OCI-LY3 (cell line): Measurements from ENCODE around the gene ZMIZ1.

Experiments used
- H2AFZ ChIP-seq: fragments of 200-600, 300-600 bp; shearing (Covaris generic); 2 replicates; pipeline ENCODE4 v1.6.0; 2014; ENCODE audit warnings: antibody characterized with exemption, low read depth, low read length
- H3K27ac ChIP-seq: fragments of 200-600, 300-600 bp; sonication (generic); 2 replicates; pipeline ENCODE4 v1.5.1; 2014; ENCODE audit warnings: mild to moderate bottlenecking, low read length, moderate library complexity, mixed read lengths
- H3K27me3 ChIP-seq: fragments of 200-600, 300-600 bp; sonication (generic); 2 replicates; pipeline ENCODE4 v1.6.1; 2014; ENCODE audit warnings: low read depth, low read length, mixed read lengths
- H3K36me3 ChIP-seq: fragments of 200-600, 300-600 bp; sonication (generic); replicated peaks from 2 replicates; pipeline ENCODE3; 2014; ENCODE audit warnings: low read depth, low read length, mixed read lengths
- H3K4me1 ChIP-seq: fragments of 300-600, 200-600 bp; sonication (generic); 2 replicates; pipeline ENCODE4 v1.6.1; 2014; ENCODE audit warnings: low read length, mixed read lengths
- H3K4me2 ChIP-seq: fragments of 200-600, 300-600 bp; sonication (generic); 2 replicates; pipeline ENCODE4 v1.6.1; 2014; ENCODE audit warnings: low read length, mixed read lengths
- H3K4me3 ChIP-seq: fragments of 300-600, 200-600 bp; sonication (generic); 2 replicates; pipeline ENCODE4 v1.5.1; 2014; ENCODE audit warnings: antibody characterized with exemption, mild to moderate bottlenecking, low read length, moderate library complexity
- H3K79me2 ChIP-seq: fragments of 300-600, 200-600 bp; shearing (Covaris generic); 2 replicates; pipeline ENCODE4 v1.6.1; 2014; ENCODE audit warnings: mild to moderate bottlenecking, low read length, mixed read lengths
- H3K9ac ChIP-seq: fragments of 300-600, 200-600 bp; shearing (Covaris generic); 2 replicates; pipeline ENCODE4 v1.6.0; 2014; ENCODE audit warnings: mild to moderate bottlenecking, low read length, moderate library complexity
- H3K9me3 ChIP-seq: fragments of 200-600, 300-600 bp; shearing (Covaris generic); 2 replicates; pipeline ENCODE4 v1.6.1; 2014; ENCODE audit warnings: low read length, mixed read lengths; ENCODE audit not compliant: insufficient read depth
- H4K20me1 ChIP-seq: fragments of 200-600, 300-600 bp; sonication (generic); 2 replicates; pipeline ENCODE4 v1.6.1; 2016; ENCODE audit warnings: low read length, mixed read lengths; ENCODE audit not compliant: insufficient read depth
- CTCF ChIP-seq: fragments of 200-600, 300-600 bp; sonication (generic); IDR thresholded peaks from 2 replicates; pipeline ENCODE4 v1.5.1; 2014; ENCODE audit warnings: antibody characterized with exemption, low read length, low read depth
- EZH2phosphoT487 ChIP-seq: fragments of 200-600 bp; shearing (Covaris generic); IDR thresholded peaks from 2 replicates; pipeline ENCODE4 v1.6.1; 2018; ENCODE audit warnings: antibody characterized with exemption, mixed run types, low read depth

Gene ZMIZ1

GRCh38 chr10:79299397-79300241, 230.9 kb downstream of the ZMIZ1 start:
- Histone ChIP-seq H3K9ac (no peak overlapping the region), H3K27ac (no peak overlapping the region), H3K9me3 (no peaks in the 10 kb centered on the region), H3K4me1 (peaks cover 27% of the 10 kb centered on the region), H3K4me3 (no peak overlapping the region), H2AFZ (no peak overlapping the region), H3K79me2 (no peaks in the 10 kb centered on the region), H3K4me2 (no peak overlapping the region), H4K20me1 (no peaks in the 10 kb centered on the region), H3K27me3 (no peaks in the 10 kb centered on the region), H3K36me3 (peaks cover 25% of the 10 kb centered on the region)
- TF ChIP-seq CTCF (no peak), EZH2phosphoT487 (no peak)

GRCh38 chr10:79300711-79301110, 231.9 kb downstream of the ZMIZ1 start:
- H3K36me3 ChIP-seq = peaks cover 22% of the 10 kb centered on the region
- TF ChIP-seq CTCF (no peak), EZH2phosphoT487 (no peak)
- peaks cover 17% of the 10 kb centered on the region for H3K4me1 ChIP-seq
- no peaks in the 10 kb centered on the region for H3K79me2 ChIP-seq
- H3K27ac ChIP-seq = no peak overlapping the region
- H3K9me3 ChIP-seq = no peaks in the 10 kb centered on the region
- no peak overlapping the region for H3K4me3 ChIP-seq
- no peaks in the 10 kb centered on the region for H4K20me1 ChIP-seq
- no peak overlapping the region for H2AFZ ChIP-seq
- no peaks in the 10 kb centered on the region for H3K27me3 ChIP-seq
- no peak overlapping the region for H3K9ac ChIP-seq
- no peak overlapping the region for H3K4me2 ChIP-seq

- H2AFZ ChIP-seq = no peak overlapping the region
- no peak overlapping the region for H3K27ac ChIP-seq
- H3K9me3 ChIP-seq = no peaks in the 10 kb centered on the region
- H3K4me3 ChIP-seq = no peak overlapping the region
- H3K9ac ChIP-seq = no peak overlapping the region
- no peaks in the 10 kb centered on the region for H3K27me3 ChIP-seq
- H3K4me1 ChIP-seq = peaks cover 5% of the 10 kb centered on the region
- peaks cover 15% of the 10 kb centered on the region for H3K36me3 ChIP-seq
- H4K20me1 ChIP-seq = no peaks in the 10 kb centered on the region
- H3K79me2 ChIP-seq = no peaks in the 10 kb centered on the region
- TF ChIP-seq EZH2phosphoT487 = no peak
- no peak for TF ChIP-seq CTCF
- no peak overlapping the region for H3K4me2 ChIP-seq
These were observed 233.2 kb downstream of the ZMIZ1 start for GRCh38 chr10:79301754-79302530.

GRCh38 chr10:79303631-79304478, 235.1 kb downstream of the ZMIZ1 start:
- H3K36me3 ChIP-seq = peaks cover 5% of the 10 kb centered on the region
- H4K20me1 ChIP-seq = no peaks in the 10 kb centered on the region
- H2AFZ ChIP-seq = no peak overlapping the region
- no peak overlapping the region for H3K4me2 ChIP-seq
- H3K9me3 ChIP-seq = no peaks in the 10 kb centered on the region
- no peaks in the 10 kb centered on the region for H3K79me2 ChIP-seq
- TF ChIP-seq CTCF = no peak
- no peak for TF ChIP-seq EZH2phosphoT487
- no peaks in the 10 kb centered on the region for H3K27me3 ChIP-seq
- no peaks in the 10 kb centered on the region for H3K4me1 ChIP-seq
- H3K4me3 ChIP-seq = no peak overlapping the region
- no peak overlapping the region for H3K9ac ChIP-seq
- no peak overlapping the region for H3K27ac ChIP-seq
